ENCODE results near the gene SMAP2.

Gene SMAP2

GRCh38 chr1:40389871-40390560, 16.5 kb downstream of the SMAP2 start:
- peak in 5 of 56 donors; percentile 14 to 24 (median 21) for DNase-seq

GRCh38 chr1:40390857-40391256, 17.3 kb downstream of the SMAP2 start:
- no peak for DNase-seq

GRCh38 chr1:40391688-40392145, 18.2 kb downstream of the SMAP2 start:
- DNase-seq = no peak

GRCh38 chr1:40392221-40392620, 18.7 kb downstream of the SMAP2 start:
- peak in 26 of 56 donors; percentile 9 to 48 (median 29) for DNase-seq

- DNase-seq = no peak
Observed at GRCh38 chr1:40393173-40393572, 19.6 kb downstream of the SMAP2 start.

GRCh38 chr1:40394491-40395172, 21.1 kb downstream of the SMAP2 start:
- no peak for DNase-seq

GRCh38 chr1:40395190-40396175, 22.0 kb downstream of the SMAP2 start:
- no peak for DNase-seq

GRCh38 chr1:40396420-40396819, 22.9 kb downstream of the SMAP2 start:
- no peak for DNase-seq

GRCh38 chr1:40397258-40397657, 23.7 kb downstream of the SMAP2 start:
- no peak for DNase-seq

- DNase-seq = no peak
Observed at GRCh38 chr1:40399984-40400704, 26.6 kb downstream of the SMAP2 start.

GRCh38 chr1:40401473-40402201, 28.1 kb downstream of the SMAP2 start:
- DNase-seq = no peak

- DNase-seq = peak in 17 of 56 donors; percentile 5 to 65 (median 30)
Observed at GRCh38 chr1:40404670-40405462, 31.3 kb downstream of the SMAP2 start.

- no peak for DNase-seq
Observed at GRCh38 chr1:40405812-40406211, 32.3 kb downstream of the SMAP2 start.

GRCh38 chr1:40407453-40407852, 33.9 kb downstream of the SMAP2 start:
- DNase-seq = no peak

GRCh38 chr1:40409467-40409866, 35.9 kb downstream of the SMAP2 start:
- DNase-seq = no peak

- DNase-seq = no peak
Observed at GRCh38 chr1:40411294-40411693, 37.8 kb downstream of the SMAP2 start.

- no peak for DNase-seq
Observed at GRCh38 chr1:40411843-40412242, 38.3 kb downstream of the SMAP2 start.

GRCh38 chr1:40413527-40414252, 40.2 kb downstream of the SMAP2 start:
- DNase-seq = no peak

- DNase-seq = no peak
Observed at GRCh38 chr1:40414331-40414730, 40.8 kb downstream of the SMAP2 start.

Measured in nucleus accumbens (tissue), 56 donors.